Retinal pigment epithelial cell (primary cell): ENCODE results near the gene STRIT1.

ENCODE experiments used
- DNase-seq: peaks from one replicate; pipeline ENCODE4 v3.0.0-alpha.2; 2010; ENCODE audit warnings: low read depth
- H3K4me3 ChIP-seq: 2 replicates; pipeline ENCODE4 v1.5.1; 2011; ENCODE audit warnings: mild to moderate bottlenecking, low read length, control low read depth, moderate library complexity
- CTCF ChIP-seq: conservative IDR thresholded peaks from 2 replicates; pipeline ENCODE4 v1.5.1; 2011; ENCODE audit warnings: low read depth, low read length, control low read depth, inconsistent platforms

STRIT1 gene

DNA sequence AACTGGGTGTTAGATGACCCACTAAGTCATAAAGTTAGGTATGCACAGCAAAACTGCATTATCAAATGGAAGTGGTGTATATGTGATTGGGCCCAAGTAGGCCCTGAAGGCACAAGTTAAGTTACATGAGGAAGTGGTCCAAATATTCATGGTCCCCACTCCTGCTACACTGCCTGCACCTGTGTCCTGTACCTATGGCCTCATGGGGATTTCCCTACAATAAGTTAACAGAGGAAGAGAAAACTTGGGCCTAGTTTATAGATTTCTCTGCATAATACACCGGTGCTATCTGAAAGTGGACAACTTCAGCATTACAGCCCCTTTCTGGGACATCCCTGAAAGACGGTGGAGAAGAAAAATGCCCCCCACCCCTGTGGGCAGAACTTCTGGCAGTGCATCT, 41.5 kb downstream of the STRIT1 start:
- no peak for DNase-seq
- H3K4me3 ChIP-seq: no peak overlapping the region
- TF ChIP-seq CTCF: no peak

- no peak for DNase-seq
- H3K4me3 ChIP-seq: no peak overlapping the region
- no peak for TF ChIP-seq CTCF
Measured at GRCh38 chr3:155248531-155249187, 44.8 kb downstream of the STRIT1 start.

- no peak for DNase-seq
- no peak overlapping the region for H3K4me3 ChIP-seq
- TF ChIP-seq CTCF: no peak
Measured at GRCh38 chr3:155244699-155245098, 48.8 kb downstream of the STRIT1 start.

GRCh38 chr3:155244216-155244615, 49.3 kb downstream of the STRIT1 start:
- H3K4me3 ChIP-seq: no peak overlapping the region
- DNase-seq: no peak
- no peak for TF ChIP-seq CTCF

DNA sequence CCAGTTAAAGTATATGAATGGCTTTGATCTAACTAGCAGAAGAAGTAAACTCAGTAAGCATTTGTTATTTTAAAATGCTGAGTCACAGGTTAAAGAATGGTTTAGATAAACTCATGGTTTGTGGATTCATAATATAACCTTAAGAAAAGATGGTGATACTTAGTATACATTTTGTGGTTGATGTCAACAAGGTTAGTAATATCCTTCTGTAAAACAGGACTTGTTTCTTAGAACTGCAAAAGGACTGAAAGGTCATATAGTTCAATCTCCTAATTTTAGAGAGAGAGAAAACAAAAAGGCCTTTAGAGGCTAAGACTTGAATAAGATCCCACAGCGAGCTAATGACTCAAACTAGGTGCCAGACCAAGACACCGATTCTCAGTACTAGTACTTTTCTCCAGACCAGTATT, 50.0 kb downstream of the STRIT1 start:
- H3K4me3 ChIP-seq: no peak overlapping the region
- no peak for DNase-seq
- TF ChIP-seq CTCF: no peak

DNA sequence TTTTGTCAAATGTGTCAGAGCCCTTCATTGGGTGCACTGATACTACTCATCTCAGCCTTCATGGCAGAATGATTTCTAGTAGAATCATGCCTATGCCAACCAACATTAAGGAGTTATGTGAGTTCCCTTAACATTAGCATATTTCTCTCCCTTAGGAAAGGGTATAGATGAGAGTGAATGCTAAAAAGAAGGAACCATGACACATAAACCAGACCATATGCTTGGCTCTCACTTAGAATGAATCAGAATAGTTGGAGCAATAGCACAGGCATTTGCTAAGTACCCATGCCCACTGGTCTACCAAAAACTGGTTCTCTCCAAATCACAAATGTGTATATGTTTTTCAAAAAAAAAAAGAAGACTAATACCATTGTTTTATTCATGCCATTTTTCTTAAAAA, 51.1 kb downstream of the STRIT1 start:
- no peak for TF ChIP-seq CTCF
- H3K4me3 ChIP-seq: no peak overlapping the region
- no peak for DNase-seq

- DNase-seq: no peak
- H3K4me3 ChIP-seq: no peak overlapping the region
- no peak for TF ChIP-seq CTCF
Measured at GRCh38 chr3:155241579-155241978, 51.9 kb downstream of the STRIT1 start.
